ENCODE measurements around the gene EPHA5. TPM values are rescaled to one million over a fixed set of nuclear protein-coding genes. Genes with fewer than 3 reads are reported as not detected.

The EPHA5 gene
- total and polyA plus RNA-seq, 7 donors: 0.15 to 0.71 (median 0.28) TPM; not detected in 2

DNA sequence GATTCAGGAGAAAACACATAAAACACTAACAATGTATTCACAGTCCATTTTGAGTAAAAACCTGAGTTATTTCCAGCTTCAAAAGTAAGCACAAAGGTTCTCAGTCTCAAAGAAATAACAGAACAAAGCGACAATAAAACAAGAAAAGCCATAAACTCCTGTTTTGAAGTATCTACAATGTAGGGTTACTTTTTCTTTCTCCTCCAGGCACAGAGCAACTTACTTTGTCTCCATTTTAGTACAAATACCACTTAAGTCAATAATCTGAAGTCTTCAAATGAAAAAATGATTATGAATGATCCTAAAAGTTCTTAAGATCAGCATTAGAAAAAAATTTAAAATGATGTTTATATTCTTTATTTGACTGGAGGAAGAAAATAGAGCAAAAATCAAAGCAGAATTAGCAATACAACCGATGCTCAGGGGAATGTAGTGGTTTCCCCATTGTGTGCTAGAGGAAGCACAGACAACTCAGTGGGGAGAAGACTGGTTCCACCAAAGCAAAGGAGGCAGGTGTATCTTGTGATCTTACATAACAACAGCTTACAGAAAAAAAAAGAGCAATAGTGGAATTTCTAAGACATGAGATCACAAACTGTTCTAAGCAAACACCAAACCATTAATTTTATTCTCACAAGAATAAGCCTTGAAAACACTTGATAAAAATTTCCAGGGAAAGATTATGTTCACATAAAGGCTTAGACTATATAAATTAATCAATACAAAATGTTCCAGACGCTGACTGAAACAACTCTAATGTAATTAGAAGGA is 35.1 kb downstream of the EPHA5 start:
- Histone ChIP-seq H3K4me1 (no peaks in the 10 kb centered on the region), H3K9me3 (no peaks in the 10 kb centered on the region), H3K27ac (no peak overlapping the region), H3K27me3 (no peaks in the 10 kb centered on the region), H3K36me3 (no peaks in the 10 kb centered on the region), H3K4me3 (no peak overlapping the region)
- 29 to 50% methylated on average over 3 of the region's 3 CpGs for WGBS, 2 donors
- intact Hi-C loops (cut with DNase I): no loop called here
- TF ChIP-seq POLR2A (IDR thresholded peaks at IDR 0.05) (no peak), EP300 (IDR thresholded peaks at IDR 0.05) (no peak), POLR2AphosphoS5 (IDR thresholded peaks at IDR 0.05) (no peak)
- TF ChIP-seq, protein P1, sequence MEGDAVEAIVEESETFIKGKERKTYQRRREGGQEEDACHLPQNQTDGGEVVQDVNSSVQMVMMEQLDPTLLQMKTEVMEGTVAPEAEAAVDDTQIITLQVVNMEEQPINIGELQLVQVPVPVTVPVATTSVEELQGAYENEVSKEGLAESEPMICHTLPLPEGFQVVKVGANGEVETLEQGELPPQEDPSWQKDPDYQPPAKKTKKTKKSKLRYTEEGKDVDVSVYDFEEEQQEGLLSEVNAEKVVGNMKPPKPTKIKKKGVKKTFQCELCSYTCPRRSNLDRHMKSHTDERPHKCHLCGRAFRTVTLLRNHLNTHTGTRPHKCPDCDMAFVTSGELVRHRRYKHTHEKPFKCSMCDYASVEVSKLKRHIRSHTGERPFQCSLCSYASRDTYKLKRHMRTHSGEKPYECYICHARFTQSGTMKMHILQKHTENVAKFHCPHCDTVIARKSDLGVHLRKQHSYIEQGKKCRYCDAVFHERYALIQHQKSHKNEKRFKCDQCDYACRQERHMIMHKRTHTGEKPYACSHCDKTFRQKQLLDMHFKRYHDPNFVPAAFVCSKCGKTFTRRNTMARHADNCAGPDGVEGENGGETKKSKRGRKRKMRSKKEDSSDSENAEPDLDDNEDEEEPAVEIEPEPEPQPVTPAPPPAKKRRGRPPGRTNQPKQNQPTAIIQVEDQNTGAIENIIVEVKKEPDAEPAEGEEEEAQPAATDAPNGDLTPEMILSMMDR (IDR thresholded peaks at IDR 0.05): no peak
- no peak for DNase-seq

DNA sequence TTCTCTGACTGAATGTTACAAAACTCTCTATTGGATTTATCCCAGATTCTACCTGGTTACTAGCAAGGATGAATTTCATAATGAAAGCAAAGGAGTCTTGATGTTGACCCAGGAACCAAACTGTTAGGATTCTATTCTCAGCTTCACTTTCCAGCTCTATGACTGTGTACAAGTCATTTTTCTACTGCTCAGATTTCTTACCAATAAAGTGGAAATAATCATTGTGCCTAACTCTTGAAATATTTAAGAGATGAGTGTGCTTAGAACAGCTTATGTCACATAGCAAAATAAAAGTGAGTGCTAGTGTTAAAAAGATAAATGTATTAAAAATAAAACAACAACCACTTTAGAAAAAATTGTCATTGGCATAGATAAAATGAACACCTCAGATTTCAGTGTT is 45.6 kb downstream of the EPHA5 start:
- Histone ChIP-seq H3K36me3 (no peaks in the 10 kb centered on the region), H3K4me3 (no peak overlapping the region), H3K4me1 (no peaks in the 10 kb centered on the region), H3K27me3 (no peaks in the 10 kb centered on the region), H3K27ac (no peak overlapping the region), H3K9me3 (no peaks in the 10 kb centered on the region)
- DNase-seq: no peak
- intact Hi-C loops (cut with DNase I): no loop called here
- TF ChIP-seq POLR2A (IDR thresholded peaks at IDR 0.05): no peak
- no peak for TF ChIP-seq POLR2AphosphoS5 (IDR thresholded peaks at IDR 0.05)
- TF ChIP-seq, protein P1 (IDR thresholded peaks at IDR 0.05): no peak
- no peak for TF ChIP-seq EP300 (IDR thresholded peaks at IDR 0.05)

DNA sequence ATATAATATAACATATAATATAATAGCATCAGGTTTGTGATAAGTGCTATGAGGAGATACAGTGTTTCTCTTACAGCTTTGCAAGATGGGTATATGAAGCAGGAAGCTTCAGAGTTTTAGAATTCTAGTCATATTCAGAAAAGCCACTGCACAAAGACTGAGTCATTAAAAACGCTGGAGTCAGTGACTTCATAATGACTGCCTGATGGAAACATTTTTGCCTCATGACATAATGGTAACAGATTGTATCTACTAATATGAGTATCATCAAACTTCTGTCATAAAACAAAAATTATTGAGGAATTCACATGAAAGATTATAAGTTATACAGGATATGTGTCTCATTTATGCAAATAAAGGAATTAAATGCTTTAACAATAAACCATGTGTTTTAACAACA is 46.8 kb downstream of the EPHA5 start:
- no peak for DNase-seq
- no peaks in the 10 kb centered on the region for H3K36me3 ChIP-seq
- TF ChIP-seq EP300 (IDR thresholded peaks at IDR 0.05): no peak
- no peak for TF ChIP-seq POLR2A (IDR thresholded peaks at IDR 0.05)
- TF ChIP-seq POLR2AphosphoS5 (IDR thresholded peaks at IDR 0.05): no peak
- TF ChIP-seq, protein P1 (IDR thresholded peaks at IDR 0.05): no peak
- H3K4me1 ChIP-seq: no peaks in the 10 kb centered on the region
- H3K27ac ChIP-seq: no peak overlapping the region
- no peaks in the 10 kb centered on the region for H3K27me3 ChIP-seq
- WGBS, 2 donors: 25 to 55% methylated on average over 1 of the region's 1 CpG
- intact Hi-C loops (cut with DNase I): no loop called here
- H3K4me3 ChIP-seq: no peak overlapping the region
- no peaks in the 10 kb centered on the region for H3K9me3 ChIP-seq

DNA sequence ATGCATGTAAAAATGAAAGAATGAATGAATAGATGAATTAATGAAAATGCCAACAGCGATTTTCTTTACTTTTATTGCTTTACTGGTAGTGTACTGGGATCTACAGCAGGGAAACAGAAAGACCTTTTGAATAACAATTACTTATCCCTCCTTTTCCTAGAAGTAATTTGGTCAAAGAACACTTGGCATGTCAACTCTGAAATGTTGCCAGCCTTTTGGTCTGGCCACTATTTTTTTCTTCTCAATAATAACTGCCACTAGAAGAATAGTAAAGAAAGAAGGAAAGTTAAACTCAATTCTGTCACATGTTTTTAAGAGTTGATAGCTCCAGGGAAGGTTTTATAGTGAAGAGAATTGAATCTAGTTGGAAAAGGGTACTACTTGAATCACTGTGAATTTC is 52.9 kb downstream of the EPHA5 start:
- 29 to 56% methylated on average over 1 of the region's 1 CpG for WGBS, 2 donors
- DNase-seq: no peak
- no peak for TF ChIP-seq POLR2A (IDR thresholded peaks at IDR 0.05)
- TF ChIP-seq POLR2AphosphoS5 (IDR thresholded peaks at IDR 0.05): no peak
- TF ChIP-seq, protein P1 (IDR thresholded peaks at IDR 0.05): no peak
- no peak for TF ChIP-seq EP300 (IDR thresholded peaks at IDR 0.05)
- Histone ChIP-seq H3K4me1 (no peaks in the 10 kb centered on the region), H3K4me3 (no peak overlapping the region), H3K27ac (no peak overlapping the region), H3K27me3 (no peaks in the 10 kb centered on the region), H3K9me3 (no peaks in the 10 kb centered on the region), H3K36me3 (no peaks in the 10 kb centered on the region)
- intact Hi-C loops (cut with DNase I): no loop called here

DNA sequence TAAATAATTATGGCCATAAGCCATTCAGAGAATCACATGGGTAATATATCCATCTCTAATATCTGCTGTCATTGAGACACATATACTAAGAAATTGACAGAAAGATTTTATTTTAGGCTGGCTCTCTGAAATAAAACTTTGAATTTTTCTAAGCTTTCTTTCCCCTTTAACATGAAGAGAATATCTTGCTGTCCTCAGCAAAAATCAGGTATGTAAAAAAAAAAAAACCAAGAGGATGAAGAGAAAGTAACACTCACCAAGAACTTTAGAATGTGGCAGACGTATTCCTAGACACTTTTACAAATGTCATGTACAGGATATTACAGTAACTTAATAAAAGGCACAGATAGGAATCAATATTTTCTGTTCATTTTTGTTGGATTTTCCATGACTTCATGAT is 65.8 kb downstream of the EPHA5 start:
- no peaks in the 10 kb centered on the region for H3K4me1 ChIP-seq
- no peaks in the 10 kb centered on the region for H3K27me3 ChIP-seq
- no peak overlapping the region for H3K27ac ChIP-seq
- H3K9me3 ChIP-seq: no peaks in the 10 kb centered on the region
- H3K36me3 ChIP-seq: no peaks in the 10 kb centered on the region
- no peak overlapping the region for H3K4me3 ChIP-seq
- DNase-seq: no peak
- 65 to 70% methylated on average over 1 of the region's 1 CpG for WGBS, 2 donors
- TF ChIP-seq POLR2AphosphoS5 (IDR thresholded peaks at IDR 0.05): no peak
- no peak for TF ChIP-seq POLR2A (IDR thresholded peaks at IDR 0.05)
- TF ChIP-seq, protein P1 (IDR thresholded peaks at IDR 0.05): no peak
- no peak for TF ChIP-seq EP300 (IDR thresholded peaks at IDR 0.05)
- intact Hi-C loops (cut with DNase I): no loop called here

All from sigmoid colon (tissue), 7 donors.